ENCODE data around the gene IFT20.

- TF ChIP-seq NANOG (IDR thresholded peaks at IDR 0.05; ENCODE audit: borderline replicate concordance), result no peak
- TF ChIP-seq, protein P1, sequence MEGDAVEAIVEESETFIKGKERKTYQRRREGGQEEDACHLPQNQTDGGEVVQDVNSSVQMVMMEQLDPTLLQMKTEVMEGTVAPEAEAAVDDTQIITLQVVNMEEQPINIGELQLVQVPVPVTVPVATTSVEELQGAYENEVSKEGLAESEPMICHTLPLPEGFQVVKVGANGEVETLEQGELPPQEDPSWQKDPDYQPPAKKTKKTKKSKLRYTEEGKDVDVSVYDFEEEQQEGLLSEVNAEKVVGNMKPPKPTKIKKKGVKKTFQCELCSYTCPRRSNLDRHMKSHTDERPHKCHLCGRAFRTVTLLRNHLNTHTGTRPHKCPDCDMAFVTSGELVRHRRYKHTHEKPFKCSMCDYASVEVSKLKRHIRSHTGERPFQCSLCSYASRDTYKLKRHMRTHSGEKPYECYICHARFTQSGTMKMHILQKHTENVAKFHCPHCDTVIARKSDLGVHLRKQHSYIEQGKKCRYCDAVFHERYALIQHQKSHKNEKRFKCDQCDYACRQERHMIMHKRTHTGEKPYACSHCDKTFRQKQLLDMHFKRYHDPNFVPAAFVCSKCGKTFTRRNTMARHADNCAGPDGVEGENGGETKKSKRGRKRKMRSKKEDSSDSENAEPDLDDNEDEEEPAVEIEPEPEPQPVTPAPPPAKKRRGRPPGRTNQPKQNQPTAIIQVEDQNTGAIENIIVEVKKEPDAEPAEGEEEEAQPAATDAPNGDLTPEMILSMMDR (conservative IDR thresholded peaks at IDR 0.05; ENCODE audit: low read depth in 2 of 2), result no peak
- TF ChIP-seq ZNF114 (CRISPR knock-in tag; IDR thresholded peaks at IDR 0.05), result no peak
- TF ChIP-seq, protein P2, sequence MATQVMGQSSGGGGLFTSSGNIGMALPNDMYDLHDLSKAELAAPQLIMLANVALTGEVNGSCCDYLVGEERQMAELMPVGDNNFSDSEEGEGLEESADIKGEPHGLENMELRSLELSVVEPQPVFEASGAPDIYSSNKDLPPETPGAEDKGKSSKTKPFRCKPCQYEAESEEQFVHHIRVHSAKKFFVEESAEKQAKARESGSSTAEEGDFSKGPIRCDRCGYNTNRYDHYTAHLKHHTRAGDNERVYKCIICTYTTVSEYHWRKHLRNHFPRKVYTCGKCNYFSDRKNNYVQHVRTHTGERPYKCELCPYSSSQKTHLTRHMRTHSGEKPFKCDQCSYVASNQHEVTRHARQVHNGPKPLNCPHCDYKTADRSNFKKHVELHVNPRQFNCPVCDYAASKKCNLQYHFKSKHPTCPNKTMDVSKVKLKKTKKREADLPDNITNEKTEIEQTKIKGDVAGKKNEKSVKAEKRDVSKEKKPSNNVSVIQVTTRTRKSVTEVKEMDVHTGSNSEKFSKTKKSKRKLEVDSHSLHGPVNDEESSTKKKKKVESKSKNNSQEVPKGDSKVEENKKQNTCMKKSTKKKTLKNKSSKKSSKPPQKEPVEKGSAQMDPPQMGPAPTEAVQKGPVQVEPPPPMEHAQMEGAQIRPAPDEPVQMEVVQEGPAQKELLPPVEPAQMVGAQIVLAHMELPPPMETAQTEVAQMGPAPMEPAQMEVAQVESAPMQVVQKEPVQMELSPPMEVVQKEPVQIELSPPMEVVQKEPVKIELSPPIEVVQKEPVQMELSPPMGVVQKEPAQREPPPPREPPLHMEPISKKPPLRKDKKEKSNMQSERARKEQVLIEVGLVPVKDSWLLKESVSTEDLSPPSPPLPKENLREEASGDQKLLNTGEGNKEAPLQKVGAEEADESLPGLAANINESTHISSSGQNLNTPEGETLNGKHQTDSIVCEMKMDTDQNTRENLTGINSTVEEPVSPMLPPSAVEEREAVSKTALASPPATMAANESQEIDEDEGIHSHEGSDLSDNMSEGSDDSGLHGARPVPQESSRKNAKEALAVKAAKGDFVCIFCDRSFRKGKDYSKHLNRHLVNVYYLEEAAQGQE (IDR thresholded peaks at IDR 0.05; ENCODE audit: unreplicated experiment), result no peak
- TF ChIP-seq STAT1 (IDR thresholded peaks at IDR 0.05; ENCODE audit: unreplicated experiment), result no peak
- TF ChIP-seq EZH2phosphoT487 (IDR thresholded peaks at IDR 0.05; ENCODE audit: unreplicated experiment), result no peak
- TF ChIP-seq POLR2AphosphoS5 (IDR thresholded peaks at IDR 0.05; ENCODE audit: low read depth), result no peak
These were observed 10.9 kb upstream of the IFT20 start for GRCh38 chr17:28346199-28346580.

All from GM23338 (cell line).